Keratinocyte (primary cell): ENCODE results near the gene METAP1. TPM values are rescaled to one million over a fixed set of nuclear protein-coding genes. Genes with fewer than 3 reads are reported as not detected.

Source experiments
- DNase-seq: peaks from one replicate; pipeline ENCODE4 v3.0.0-alpha.2; 2011; ENCODE audit warnings: low read depth, missing footprints, low spot score
- FAIRE-seq: peaks from 2 replicates; lab custom pipeline; 2011; peaks lifted over from hg19 to GRCh38; lab: Jason Lieb, UNC
- H2AFZ ChIP-seq: 2 replicates; pipeline ENCODE4 v1.6.0; 2012; ENCODE audit warnings: low read length, control low read depth, inconsistent platforms; ENCODE audit not compliant: control insufficient read depth
- H3K27ac ChIP-seq: 2 replicates; pipeline ENCODE4 v1.5.1; 2011; ENCODE audit warnings: low read length; ENCODE audit not compliant: control insufficient read depth, insufficient read depth
- H3K27me3 ChIP-seq: 3 replicates; pipeline ENCODE4 v1.6.0; 2011; ENCODE audit warnings: low read length; ENCODE audit not compliant: control insufficient read depth, insufficient read depth; ENCODE audit errors: extremely low read depth
- H3K36me3 ChIP-seq, 2 experiments: 2 replicates in 1 of 2; 3 replicates in 1 of 2; pipeline ENCODE4 v1.5.1; 2011; ENCODE audit warnings: low read length in 2 of 2, mild to moderate bottlenecking in 1 of 2; ENCODE audit not compliant: control insufficient read depth in 2 of 2, insufficient read depth in 2 of 2; ENCODE audit errors: extremely low read depth in 1 of 2
- H3K4me1 ChIP-seq: 3 replicates; pipeline ENCODE4 v1.5.1; 2011; ENCODE audit warnings: low read length; ENCODE audit not compliant: control insufficient read depth, insufficient read depth; ENCODE audit errors: extremely low read depth
- H3K4me2 ChIP-seq: 3 replicates; pipeline ENCODE4 v1.6.0; 2011; ENCODE audit warnings: low read depth, low read length; ENCODE audit not compliant: control insufficient read depth, insufficient read depth; ENCODE audit errors: extremely low read depth
- H3K4me3 ChIP-seq, 3 experiments: fragments of 200-600 bp in 1 of 3; sonication (generic) in 1 of 3; 2 replicates in 2 of 3; 3 replicates in 1 of 3; pipeline ENCODE4 v1.5.1; 2011 to 2016; ENCODE audit warnings: low read length in 3 of 3, mild to moderate bottlenecking in 3 of 3, control low read depth in 2 of 3, inconsistent platforms in 1 of 3, low read depth in 1 of 3, mixed read lengths in 1 of 3, mixed run types in 1 of 3, moderate library complexity in 1 of 3; ENCODE audit not compliant: control insufficient read depth in 2 of 3, insufficient read depth in 2 of 3; ENCODE audit errors: extremely low read depth in 1 of 3
- H3K79me2 ChIP-seq: 2 replicates; pipeline ENCODE4 v1.6.0; 2012; ENCODE audit warnings: low read length; ENCODE audit not compliant: control insufficient read depth, insufficient read depth
- H3K9ac ChIP-seq: 3 replicates; pipeline ENCODE4 v1.6.0; 2011; ENCODE audit warnings: low read length; ENCODE audit not compliant: control insufficient read depth, insufficient read depth; ENCODE audit errors: extremely low read depth
- H3K9me1 ChIP-seq: 3 replicates; pipeline ENCODE4 v1.6.0; 2011; ENCODE audit warnings: low read length; ENCODE audit not compliant: control insufficient read depth, insufficient read depth; ENCODE audit errors: extremely low read depth
- H3K9me3 ChIP-seq: 2 replicates; pipeline ENCODE4 v1.5.1; 2012; ENCODE audit warnings: low read depth, low read length; ENCODE audit not compliant: control insufficient read depth
- H4K20me1 ChIP-seq: 3 replicates; pipeline ENCODE4 v1.6.0; 2011; ENCODE audit warnings: low read length; ENCODE audit not compliant: control insufficient read depth, insufficient read depth; ENCODE audit errors: extremely low read depth
- CTCF ChIP-seq, 3 experiments: IDR thresholded peaks in 1 of 3; conservative IDR thresholded peaks in 1 of 3; optimal IDR thresholded peaks in 1 of 3; 2 replicates in 2 of 3; 3 replicates in 1 of 3; pipeline versions ENCODE3 to v1.5.1; 2011; ENCODE audit warnings: low read length in 3 of 3, mild to moderate bottlenecking in 3 of 3, moderate library complexity in 2 of 3, control low read depth in 1 of 3, inconsistent platforms in 1 of 3; ENCODE audit not compliant: insufficient read depth in 2 of 3; ENCODE audit errors: extremely low read depth in 1 of 3
- EZH2 ChIP-seq: IDR thresholded peaks from one replicate; pipeline ENCODE4 v1.6.1; 2012; ENCODE audit warnings: inconsistent platforms, mild to moderate bottlenecking, low read length, moderate library complexity
- dilution Hi-C: fragments of 300-500 bp; cut with MboI; formaldehyde crosslinking; loops from one replicate; pipeline ENCODE4 v1.7.0; 2020; ENCODE audit warnings: low sequenced_read_pairs; ENCODE audit not compliant: extremely low pct_ligation_motif_present
- polyA plus RNA-seq, 5 experiments: library from polyadenylated mRNA; depleted of rRNA in 3 of 5; stranded (reverse) in 3 of 5; stranded (forward) in 1 of 5; unstranded in 1 of 5; fragments of >200 nt; gene quantifications; 1 replicate in 1 of 5; 2 replicates in 3 of 5; 3 replicates in 1 of 5; pipeline versions ENCODE4 v1.2.1 to v1.2.3, GENCODE V29; 2011 to 2012; ENCODE audit warnings: missing spikeins in 2 of 5, low read depth in 1 of 5, low replicate concordance in 1 of 5

The METAP1 gene
- polyA plus RNA-seq, 1 donor (not counting 4 experiments of a cell fraction or from before 2014, with no cell fraction given) = 89.4 TPM

DNA sequence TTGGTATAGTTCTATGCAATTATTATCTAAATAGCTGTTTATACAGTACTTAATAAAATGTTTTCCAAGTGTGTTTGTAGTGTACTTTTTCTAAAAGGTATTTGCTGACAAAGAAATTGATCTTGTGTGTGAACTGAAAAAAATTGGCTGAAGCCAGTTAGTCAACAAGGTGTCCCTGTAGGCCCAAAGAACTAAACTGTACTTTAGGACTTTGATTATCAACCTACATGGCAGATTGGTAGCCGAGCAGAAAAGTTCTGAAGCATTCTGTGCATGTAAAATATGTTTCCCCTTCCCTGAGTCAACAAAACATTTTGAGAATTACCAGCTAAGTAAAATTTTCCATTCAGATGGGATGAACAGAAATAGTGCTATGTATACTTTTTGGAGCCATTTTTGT, 72.1 kb downstream of the METAP1 start:
- dilution Hi-C loops = no loop called here
- no peak for TF ChIP-seq EZH2
- no peak for TF ChIP-seq CTCF (optimal IDR thresholded peaks at IDR 0.05 in 1 of 3, IDR thresholded peaks at IDR 0.05 in 1 of 3, conservative IDR thresholded peaks at IDR 0.05 in 1 of 3; ENCODE audit: extremely low read depth in 1 of 3, insufficient read depth in 2 of 3, low read length in 3 of 3)
- Histone ChIP-seq H3K9me3 (no peaks in the 10 kb centered on the region), H3K9ac (no peak overlapping the region), H3K4me1 (no peaks in the 10 kb centered on the region), H3K4me2 (no peak overlapping the region), H3K36me3 (peaks cover 3 to 11% of the 10 kb centered on the region in 2 experiments), H3K4me3 (no peak overlapping the region), H2AFZ (no peak overlapping the region), H4K20me1 (no peaks in the 10 kb centered on the region), H3K27ac (no peak overlapping the region), H3K27me3 (no peaks in the 10 kb centered on the region), H3K79me2 (no peaks in the 10 kb centered on the region), H3K9me1 (no peaks in the 10 kb centered on the region)
- FAIRE-seq = no peak
- no peak for DNase-seq

- Histone ChIP-seq H3K79me2 (no peaks in the 10 kb centered on the region), H3K9me3 (no peaks in the 10 kb centered on the region), H3K4me3 (no peak overlapping the region), H3K27me3 (no peaks in the 10 kb centered on the region), H3K27ac (no peak overlapping the region), H3K36me3 (peaks cover 3 to 19% of the 10 kb centered on the region in 2 experiments), H4K20me1 (no peaks in the 10 kb centered on the region), H3K9me1 (no peaks in the 10 kb centered on the region), H3K9ac (no peak overlapping the region), H2AFZ (no peak overlapping the region), H3K4me1 (no peaks in the 10 kb centered on the region), H3K4me2 (no peak overlapping the region)
- FAIRE-seq = no peak
- DNase-seq = no peak
- dilution Hi-C loops = no loop called here
- TF ChIP-seq CTCF (optimal IDR thresholded peaks at IDR 0.05 in 1 of 3, IDR thresholded peaks at IDR 0.05 in 1 of 3, conservative IDR thresholded peaks at IDR 0.05 in 1 of 3; ENCODE audit: extremely low read depth in 1 of 3, insufficient read depth in 2 of 3, low read length in 3 of 3) (no peak), EZH2 (no peak)
These were observed 75.6 kb downstream of the METAP1 start for GRCh38 chr4:99071159-99071558.
